ENCODE results near the gene B3GNT4.

DNA sequence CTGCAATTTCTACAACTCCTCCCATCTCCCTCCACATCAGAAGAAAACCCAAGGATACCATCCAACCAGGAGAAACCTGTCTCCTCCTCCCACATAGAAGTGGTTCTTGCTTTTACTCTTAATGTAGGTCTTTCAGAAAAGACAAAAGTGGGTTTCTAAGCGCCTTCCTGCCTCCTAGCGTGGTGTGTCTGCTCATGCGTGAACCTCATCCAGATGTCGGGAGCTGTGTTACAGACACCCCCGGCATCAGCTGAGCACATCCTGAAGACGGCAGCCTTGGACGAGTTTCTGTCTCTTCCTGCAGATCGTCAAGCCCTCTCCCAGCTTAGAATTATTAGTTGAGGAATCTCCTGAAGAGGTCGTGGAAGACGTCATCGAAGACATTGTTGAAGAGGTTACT, 11.1 kb upstream of the B3GNT4 start:
- no peak for TF ChIP-seq CTCF (IDR thresholded peaks at IDR 0.05)
- no peak for TF ChIP-seq POLR2A (IDR thresholded peaks at IDR 0.05)
- TF ChIP-seq POLR2AphosphoS5 (IDR thresholded peaks at IDR 0.05): no peak
- no peak for TF ChIP-seq EP300 (IDR thresholded peaks at IDR 0.05)

All from stomach (tissue), 4 donors.